Central memory CD8-positive, alpha-beta T cell (primary cell): ENCODE results near the gene CDHR2.

ENCODE experiments used
- ATAC-seq: fragments of 150-1000 bp; cut with Tn5 transposase; replicated peaks from 2 replicates; pipeline ENCODE4 v1.10.0; 2022; ENCODE audit warnings: mild to moderate bottlenecking, moderate FRiP score, moderate number of reproducible peaks; ENCODE audit not compliant: poor library complexity, severe bottlenecking; ENCODE audit errors: extremely low read depth
- DNase-seq, 2 donors: peaks; one replicate each; pipeline ENCODE4 v3.0.0; 2021; ENCODE audit warnings: low spot score in 2 of 2
- H3K27ac Mint-ChIP-seq: one replicate; pipeline ENCODE4 v1.8.0; 2022; ENCODE audit warnings: low read depth, mild to moderate bottlenecking, moderate library complexity, mixed read lengths
- H3K27me3 Mint-ChIP-seq: one replicate; pipeline ENCODE4 v1.8.0; 2022; ENCODE audit warnings: mixed read lengths
- H3K36me3 Mint-ChIP-seq: one replicate; pipeline ENCODE4 v1.8.0; 2022; ENCODE audit warnings: mild to moderate bottlenecking, moderate library complexity, mixed read lengths; ENCODE audit not compliant: insufficient read depth
- H3K4me1 Mint-ChIP-seq: one replicate; pipeline ENCODE4 v1.8.0; 2022; ENCODE audit warnings: mixed read lengths
- H3K4me3 Mint-ChIP-seq: one replicate; pipeline ENCODE4 v1.8.0; 2022; ENCODE audit warnings: mild to moderate bottlenecking, moderate library complexity, mixed read lengths
- H3K9me3 Mint-ChIP-seq: one replicate; pipeline ENCODE4 v1.8.0; 2022; ENCODE audit warnings: mixed read lengths

CDHR2 gene

GRCh38 chr5:176570044-176570443 is 20.9 kb downstream of the CDHR2 start:
- peaks cover 4% of the 10 kb centered on the region for H3K36me3 Mint-ChIP-seq
- H3K27ac Mint-ChIP-seq: no peak overlapping the region
- H3K4me3 Mint-ChIP-seq: no peak overlapping the region
- no peak for ATAC-seq
- H3K4me1 Mint-ChIP-seq: peaks cover 10% of the 10 kb centered on the region
- H3K9me3 Mint-ChIP-seq: no peaks in the 10 kb centered on the region
- no peak for DNase-seq
- H3K27me3 Mint-ChIP-seq: peaks cover 25% of the 10 kb centered on the region

DNA sequence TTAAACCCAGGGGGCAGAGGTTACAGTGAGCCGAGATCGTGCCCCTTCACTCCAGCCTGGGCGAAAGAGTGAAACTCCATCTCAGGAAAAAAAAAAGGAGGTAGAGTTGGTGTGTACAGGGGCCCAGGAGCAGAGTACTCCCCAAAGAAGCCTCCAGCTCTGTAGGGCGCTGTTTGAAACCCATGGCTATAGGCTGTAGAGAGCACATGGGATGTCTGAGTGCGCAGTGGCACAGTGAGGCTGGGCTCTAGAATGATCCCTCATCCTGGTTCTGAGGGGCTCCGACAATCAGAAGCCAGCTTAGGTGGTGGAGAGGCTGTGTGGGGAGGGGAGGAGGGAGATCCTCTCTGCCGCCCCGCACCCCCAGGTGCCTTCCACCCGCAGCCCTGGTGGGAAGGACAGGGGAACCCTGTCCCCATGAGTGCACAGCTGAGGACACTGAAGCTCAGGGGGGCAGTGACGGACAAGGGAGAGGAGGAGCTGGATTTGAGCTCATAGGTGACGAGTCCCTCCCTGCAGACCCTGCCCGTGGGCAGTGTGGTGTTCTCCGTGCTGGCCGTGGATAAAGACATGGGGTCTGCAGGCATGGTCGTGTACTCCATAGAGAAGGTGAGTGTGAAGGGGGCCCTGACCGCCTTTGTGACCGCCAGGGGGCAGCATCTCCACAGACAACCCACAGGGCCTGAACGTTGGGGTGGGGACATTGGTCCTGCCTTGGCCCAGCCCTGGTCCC is 24.6 kb downstream of the CDHR2 start:
- no peaks in the 10 kb centered on the region for H3K9me3 Mint-ChIP-seq
- H3K27ac Mint-ChIP-seq: no peak overlapping the region
- peaks cover 4% of the 10 kb centered on the region for H3K36me3 Mint-ChIP-seq
- H3K4me3 Mint-ChIP-seq: no peak overlapping the region
- peak; percentile 57 to 81 for DNase-seq
- H3K27me3 Mint-ChIP-seq: peaks cover 9% of the 10 kb centered on the region
- ATAC-seq: peak; percentile 77
- peaks cover 10% of the 10 kb centered on the region for H3K4me1 Mint-ChIP-seq

DNA sequence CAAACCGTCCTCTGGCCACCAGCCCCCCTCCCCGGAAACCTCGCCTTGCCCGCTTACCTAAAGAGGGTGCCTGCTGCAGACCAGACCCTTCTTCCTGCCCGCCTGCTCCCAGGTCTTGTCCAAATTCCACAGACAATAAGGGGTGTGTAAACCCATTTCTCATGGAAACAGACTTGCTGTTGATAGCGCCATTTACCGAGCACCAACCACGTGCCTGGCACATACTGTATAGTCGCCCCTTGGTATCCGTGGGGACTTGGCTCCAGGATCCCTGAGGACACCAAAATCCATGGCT is 25.1 kb downstream of the CDHR2 start:
- Mint-ChIP-seq H3K27ac (no peak overlapping the region), H3K27me3 (peaks cover 9% of the 10 kb centered on the region), H3K4me1 (peaks cover 10% of the 10 kb centered on the region), H3K4me3 (no peak overlapping the region), H3K9me3 (no peaks in the 10 kb centered on the region), H3K36me3 (peaks cover 4% of the 10 kb centered on the region)
- ATAC-seq: no peak
- no peak for DNase-seq

GRCh38 chr5:176575066-176575465 is 25.9 kb downstream of the CDHR2 start:
- ATAC-seq: no peak
- Mint-ChIP-seq H3K27ac (no peak overlapping the region), H3K27me3 (peaks cover 9% of the 10 kb centered on the region), H3K4me1 (peaks cover 10% of the 10 kb centered on the region), H3K36me3 (peaks cover 4% of the 10 kb centered on the region), H3K9me3 (no peaks in the 10 kb centered on the region), H3K4me3 (no peak overlapping the region)
- no peak for DNase-seq

DNA sequence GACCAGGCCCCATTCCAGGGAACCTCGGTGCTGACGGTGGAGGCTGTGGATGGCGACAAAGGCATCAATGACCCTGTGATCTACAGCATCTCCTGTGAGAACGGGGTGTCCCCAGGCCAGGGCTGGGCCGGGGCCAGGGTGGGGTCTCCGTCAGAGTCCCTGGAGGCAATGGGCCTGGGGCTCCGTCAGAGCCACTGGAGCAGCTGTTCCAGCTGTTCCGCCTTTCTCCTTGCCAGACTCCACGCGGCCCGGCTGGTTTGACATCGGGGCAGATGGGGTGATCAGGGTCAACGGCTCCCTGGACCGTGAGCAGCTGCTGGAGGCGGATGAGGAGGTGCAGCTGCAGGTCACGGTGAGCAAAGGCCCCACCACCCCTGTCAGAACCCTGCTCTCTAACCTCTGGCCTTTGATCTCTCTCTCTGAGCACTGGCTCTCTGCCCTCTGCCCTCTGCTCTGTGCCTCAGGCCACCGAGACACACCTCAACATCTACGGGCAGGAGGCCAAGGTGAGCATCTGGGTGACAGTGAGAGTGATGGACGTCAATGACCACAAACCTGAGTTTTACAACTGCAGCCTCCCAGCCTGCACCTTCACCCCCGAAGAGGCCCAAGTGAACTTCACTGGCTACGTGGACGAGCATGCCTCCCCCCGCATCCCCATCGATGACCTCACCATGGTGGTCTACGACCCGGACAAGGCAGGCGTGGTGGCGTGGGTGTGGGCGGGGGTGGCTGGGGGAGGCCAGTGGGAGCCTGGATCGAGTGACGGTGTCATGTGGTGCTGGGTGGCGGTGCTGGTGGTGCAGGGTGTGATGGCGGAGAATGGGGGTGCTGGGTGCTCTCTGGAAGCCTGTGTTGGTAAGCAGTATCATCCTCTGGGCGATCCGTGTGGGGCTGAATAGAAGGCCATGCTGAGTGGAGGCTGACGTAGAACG is 26.6 kb downstream of the CDHR2 start:
- H3K27ac Mint-ChIP-seq: no peak overlapping the region
- ATAC-seq (no peak), DNase-seq (no peak)
- H3K36me3 Mint-ChIP-seq: peaks cover 5% of the 10 kb centered on the region
- H3K4me1 Mint-ChIP-seq: peaks cover 10% of the 10 kb centered on the region
- H3K27me3 Mint-ChIP-seq: peaks cover 9% of the 10 kb centered on the region
- H3K9me3 Mint-ChIP-seq: no peaks in the 10 kb centered on the region
- H3K4me3 Mint-ChIP-seq: no peak overlapping the region

DNA sequence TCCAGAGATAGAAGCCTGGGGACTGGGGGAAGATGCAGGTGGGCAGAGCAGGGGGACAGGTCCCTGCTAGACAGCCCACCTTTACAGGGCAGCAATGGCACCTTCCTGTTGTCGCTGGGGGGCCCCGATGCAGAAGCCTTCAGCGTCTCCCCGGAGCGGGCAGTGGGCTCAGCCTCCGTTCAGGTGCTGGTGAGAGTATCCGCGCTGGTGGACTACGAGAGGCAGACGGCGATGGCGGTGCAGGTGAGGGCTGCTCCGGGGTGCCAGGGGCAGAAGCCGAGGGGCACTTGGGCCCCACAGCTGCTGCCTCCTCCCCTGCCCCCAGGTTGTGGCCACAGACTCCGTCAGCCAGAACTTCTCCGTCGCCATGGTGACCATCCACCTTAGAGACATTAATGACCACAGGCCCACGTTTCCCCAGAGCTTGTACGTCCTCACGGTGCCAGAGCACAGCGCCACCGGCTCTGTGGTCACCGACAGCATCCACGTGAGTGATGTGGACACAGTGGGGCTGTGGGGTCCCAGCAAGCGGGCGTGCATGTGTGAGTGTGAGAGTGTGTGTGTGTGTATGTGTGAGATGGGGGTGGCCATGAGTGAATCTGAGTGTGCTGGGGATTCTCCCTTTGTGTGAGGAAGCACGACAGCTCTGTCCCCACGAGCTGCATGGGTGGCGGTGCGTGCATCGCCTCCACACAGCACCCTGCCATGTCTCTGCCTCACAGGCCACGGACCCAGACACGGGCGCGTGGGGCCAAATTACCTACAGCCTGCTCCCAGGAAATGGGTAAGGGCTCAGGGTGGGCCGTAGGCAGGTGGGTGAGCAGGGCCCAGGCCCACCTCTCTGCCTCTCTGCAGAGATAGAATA is 28.4 kb downstream of the CDHR2 start:
- no peak for ATAC-seq
- no peaks in the 10 kb centered on the region for H3K9me3 Mint-ChIP-seq
- H3K27me3 Mint-ChIP-seq: no peaks in the 10 kb centered on the region
- no peak for DNase-seq
- H3K4me3 Mint-ChIP-seq: no peak overlapping the region
- peaks cover 10% of the 10 kb centered on the region for H3K4me1 Mint-ChIP-seq
- no peak overlapping the region for H3K27ac Mint-ChIP-seq
- H3K36me3 Mint-ChIP-seq: peaks cover 5% of the 10 kb centered on the region

GRCh38 chr5:176578391-176578808 is 29.3 kb downstream of the CDHR2 start:
- ATAC-seq: no peak
- H3K9me3 Mint-ChIP-seq: no peaks in the 10 kb centered on the region
- H3K4me3 Mint-ChIP-seq: no peak overlapping the region
- H3K27me3 Mint-ChIP-seq: no peaks in the 10 kb centered on the region
- H3K4me1 Mint-ChIP-seq: peaks cover 10% of the 10 kb centered on the region
- no peak for DNase-seq
- peaks cover 3% of the 10 kb centered on the region for H3K36me3 Mint-ChIP-seq
- peak overlapping the region; percentile 13 for H3K27ac Mint-ChIP-seq

DNA sequence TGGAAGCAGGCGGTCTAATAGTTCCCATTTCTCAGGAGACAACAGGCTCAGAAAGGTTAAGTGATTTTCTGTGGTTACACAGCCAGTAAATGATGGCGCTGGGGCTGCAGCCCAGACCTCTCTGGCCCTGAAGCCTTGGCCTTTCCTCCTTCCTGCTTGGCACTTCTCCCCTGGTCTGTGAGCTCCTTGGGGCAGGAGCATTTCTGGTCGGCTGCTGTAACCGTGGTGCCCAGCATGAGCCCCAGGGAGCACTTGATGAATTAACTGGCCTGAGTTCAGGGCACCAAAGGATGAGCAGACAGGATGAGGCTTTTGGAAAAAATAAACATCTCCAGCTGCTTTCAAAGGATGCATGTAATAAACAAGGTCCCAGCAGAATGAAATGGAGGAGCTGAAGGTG is 30.2 kb downstream of the CDHR2 start:
- peaks cover 2% of the 10 kb centered on the region for H3K36me3 Mint-ChIP-seq
- no peaks in the 10 kb centered on the region for H3K9me3 Mint-ChIP-seq
- no peak for ATAC-seq
- no peak overlapping the region for H3K27ac Mint-ChIP-seq
- H3K27me3 Mint-ChIP-seq: no peaks in the 10 kb centered on the region
- DNase-seq: no peak
- H3K4me3 Mint-ChIP-seq: no peak overlapping the region
- H3K4me1 Mint-ChIP-seq: peaks cover 2% of the 10 kb centered on the region

GRCh38 chr5:176581361-176581760 is 32.2 kb downstream of the CDHR2 start:
- no peaks in the 10 kb centered on the region for H3K27me3 Mint-ChIP-seq
- DNase-seq (no peak), ATAC-seq (no peak)
- H3K27ac Mint-ChIP-seq: no peak overlapping the region
- H3K4me1 Mint-ChIP-seq: no peaks in the 10 kb centered on the region
- H3K36me3 Mint-ChIP-seq: peaks cover 1% of the 10 kb centered on the region
- no peaks in the 10 kb centered on the region for H3K9me3 Mint-ChIP-seq
- no peak overlapping the region for H3K4me3 Mint-ChIP-seq

- no peaks in the 10 kb centered on the region for H3K9me3 Mint-ChIP-seq
These were observed 33.9 kb downstream of the CDHR2 start for GRCh38 chr5:176583076-176583475.

GRCh38 chr5:176587398-176587797 is 38.3 kb downstream of the CDHR2 start:
- Mint-ChIP-seq H3K27ac (no peak overlapping the region), H3K27me3 (no peaks in the 10 kb centered on the region), H3K4me1 (no peaks in the 10 kb centered on the region), H3K4me3 (no peak overlapping the region), H3K9me3 (no peaks in the 10 kb centered on the region), H3K36me3 (no peaks in the 10 kb centered on the region)
- ATAC-seq: no peak
- no peak for DNase-seq

More at GRCh38 chr5:176583076-176583475, 33.9 kb downstream of the CDHR2 start:
- DNase-seq (no peak), ATAC-seq (no peak)
- H3K27ac Mint-ChIP-seq: no peak overlapping the region
- peaks cover 1% of the 10 kb centered on the region for H3K36me3 Mint-ChIP-seq
- no peak overlapping the region for H3K4me3 Mint-ChIP-seq
- H3K4me1 Mint-ChIP-seq: no peaks in the 10 kb centered on the region
- no peaks in the 10 kb centered on the region for H3K27me3 Mint-ChIP-seq

- no peaks in the 10 kb centered on the region for H3K9me3 Mint-ChIP-seq
- no peak overlapping the region for H3K27ac Mint-ChIP-seq
- ATAC-seq (no peak), DNase-seq (no peak)
- no peaks in the 10 kb centered on the region for H3K36me3 Mint-ChIP-seq
- no peaks in the 10 kb centered on the region for H3K4me1 Mint-ChIP-seq
- H3K4me3 Mint-ChIP-seq: no peak overlapping the region
- no peaks in the 10 kb centered on the region for H3K27me3 Mint-ChIP-seq
These were observed 39.2 kb downstream of the CDHR2 start for GRCh38 chr5:176588297-176588696.
